PC-9 (cell line): Measurements from ENCODE around the gene AQP12B.

ENCODE experiments used
- CTCF ChIP-seq: fragments of 200-600 bp; sonication (generic); conservative IDR thresholded peaks from 2 replicates; pipeline ENCODE4 v1.6.1; 2017; ENCODE audit warnings: mixed run types, antibody characterized with exemption, mild to moderate bottlenecking, moderate library complexity
- EZH2 ChIP-seq: fragments of 200-600 bp; sonication (generic); IDR thresholded peaks from 2 replicates; pipeline ENCODE4 v1.8.0; 2017; ENCODE audit warnings: antibody characterized with exemption, low read depth

- no peak for TF ChIP-seq EZH2
- TF ChIP-seq CTCF, result no peak
Measured at GRCh38 chr2:240730501-240731177, 48.0 kb upstream of the AQP12B start.
